Posterior cingulate gyrus (tissue), 11 donors: ENCODE measurements around the gene TBC1D17.
A peak's percentile ranks its signal among the peaks of the same experiment; 100 is the strongest.

Experiments used
- DNase-seq, 10 donors: peaks; one replicate each; pipeline versions ENCODE4 v3.0.0 to v3.0.0-alpha.2; 2020 to 2021; ENCODE audit warnings: mixed read lengths in 3 of 10
- intact Hi-C: fragments of 100-400 bp; cut with DNase I; formaldehyde crosslinking; loops from one replicate; pipeline ENCODE4 v1.15.1; 2023

Gene TBC1D17

GRCh38 chr19:49877020-49877878 lies at the start of gene TBC1D17, which contains the start of gene AKT1S1:
Gene TBC1D17, plus strand, starts transcription at chr19:49877702. Its CDS starts 22 bp downstream, at chr19:49877724.
Gene AKT1S1, minus strand, starts transcription at chr19:49877355. Its CDS starts 4,060 bp downstream, at chr19:49873295.
- DNase-seq: peak; percentile 99 to 100 (median 100)
- intact Hi-C loops: loop anchor here (1.0 to 10.0 kb wide), 3 partner anchors 27 to 382 kb away; partner anchors contain the start of genes FUZ and RPS11

- intact Hi-C loops: no loop called here
- DNase-seq: no peak
These were observed 48.3 kb upstream of the TBC1D17 start for GRCh38 chr19:49829200-49829599.

- intact Hi-C loops: no loop called here
- no peak for DNase-seq
These were observed 47.8 kb upstream of the TBC1D17 start for GRCh38 chr19:49829721-49830120.

- no peak for DNase-seq
- intact Hi-C loops: no loop called here
These were observed 46.7 kb upstream of the TBC1D17 start for GRCh38 chr19:49830766-49831165.

GRCh38 chr19:49831592-49831991 lies 45.9 kb upstream of the TBC1D17 start:
- intact Hi-C loops: no loop called here
- no peak for DNase-seq

- DNase-seq: no peak
- intact Hi-C loops: no loop called here
These were observed 44.9 kb upstream of the TBC1D17 start for GRCh38 chr19:49832556-49832955.

- DNase-seq: peak in 1 of 10 donors; percentile 43
- intact Hi-C loops: no loop called here
These were observed 43.9 kb upstream of the TBC1D17 start for GRCh38 chr19:49833599-49833998.

- intact Hi-C loops: no loop called here
- DNase-seq: no peak
These were observed 41.9 kb upstream of the TBC1D17 start for GRCh38 chr19:49835562-49835961.

- intact Hi-C loops: no loop called here
- peak in 1 of 10 donors; percentile 46 for DNase-seq
These were observed 41.1 kb upstream of the TBC1D17 start for GRCh38 chr19:49836176-49837008.

GRCh38 chr19:49837009-49837310 lies 40.5 kb upstream of the TBC1D17 start:
- no peak for DNase-seq
- intact Hi-C loops: no loop called here

GRCh38 chr19:49837425-49837824 lies 40.1 kb upstream of the TBC1D17 start:
- DNase-seq: no peak
- intact Hi-C loops: no loop called here

GRCh38 chr19:49838885-49839588 lies 38.5 kb upstream of the TBC1D17 start:
- DNase-seq: no peak
- intact Hi-C loops: no loop called here

GRCh38 chr19:49839713-49840112 lies 37.8 kb upstream of the TBC1D17 start:
- intact Hi-C loops: no loop called here

GRCh38 chr19:49840321-49840720 lies 37.2 kb upstream of the TBC1D17 start:
- no peak for DNase-seq
- intact Hi-C loops: no loop called here

More at GRCh38 chr19:49839713-49840112, 37.8 kb upstream of the TBC1D17 start:
- no peak for DNase-seq

- intact Hi-C loops: no loop called here
- peak in 1 of 10 donors; percentile 44 for DNase-seq
These were observed 36.7 kb upstream of the TBC1D17 start for GRCh38 chr19:49840736-49841249.

- intact Hi-C loops: no loop called here
- no peak for DNase-seq
These were observed 34.2 kb upstream of the TBC1D17 start for GRCh38 chr19:49843265-49843664.

- intact Hi-C loops: no loop called here
- DNase-seq: no peak
These were observed 33.1 kb upstream of the TBC1D17 start for GRCh38 chr19:49844138-49845095.

- intact Hi-C loops: no loop called here
- no peak for DNase-seq
These were observed 32.1 kb upstream of the TBC1D17 start for GRCh38 chr19:49845414-49845813.

GRCh38 chr19:49846408-49846807 lies 31.1 kb upstream of the TBC1D17 start:
- intact Hi-C loops: no loop called here
- no peak for DNase-seq
